Natural killer cell (primary cell): ENCODE data around the gene CDH23. TPM values are rescaled to one million over a fixed set of nuclear protein-coding genes. Genes with fewer than 3 reads are reported as not detected.

Experiments
- ATAC-seq, 3 donors: fragments of 150-1000 bp in 2 of 3; fragments of 200-7000 bp in 1 of 3; cut with Tn5 transposase; 1 replicate in 1 of 3; 2 replicates in 2 of 3; pipeline ENCODE4 v1.10.0; 2021; ENCODE audit warnings: mild to moderate bottlenecking in 2 of 3, moderate library complexity in 2 of 3
- DNase-seq, 2 donors: peaks; one replicate each; pipeline versions ENCODE4 v3.0.0 to v3.0.0-alpha.2; 2013 to 2021; ENCODE audit warnings: mixed read lengths in 1 of 2
- H3K27ac ChIP-seq: one replicate; pipeline ENCODE4 v1.5.1; 2013; ENCODE audit warnings: mild to moderate bottlenecking, low read length
- H3K27me3 ChIP-seq: one replicate; pipeline ENCODE4 v1.6.1; 2013; ENCODE audit warnings: low read length; ENCODE audit not compliant: control insufficient read depth, insufficient read depth
- H3K36me3 ChIP-seq: one replicate; pipeline ENCODE4 v1.6.1; 2013; ENCODE audit warnings: low read length; ENCODE audit not compliant: control insufficient read depth, insufficient read depth
- H3K4me1 ChIP-seq: one replicate; pipeline ENCODE4 v1.6.1; 2013; ENCODE audit warnings: low read length; ENCODE audit not compliant: control insufficient read depth, insufficient read depth
- H3K4me3 ChIP-seq: one replicate; pipeline ENCODE4 v1.5.1; 2013; ENCODE audit warnings: low read length
- H3K9me3 ChIP-seq: one replicate; pipeline ENCODE4 v1.6.1; 2013; ENCODE audit warnings: low read length; ENCODE audit not compliant: control insufficient read depth, insufficient read depth
- H3K27ac Mint-ChIP-seq, 2 donors: one replicate each; pipeline ENCODE4 v1.8.0; 2022; ENCODE audit warnings: mild to moderate bottlenecking in 2 of 2, mixed read lengths in 2 of 2, moderate library complexity in 1 of 2
- H3K27me3 Mint-ChIP-seq, 2 donors: one replicate each; pipeline ENCODE4 v1.8.0; 2022; ENCODE audit warnings: low read depth in 2 of 2, mixed read lengths in 2 of 2
- H3K36me3 Mint-ChIP-seq: one replicate; pipeline ENCODE4 v1.8.0; 2022; ENCODE audit warnings: mixed read lengths
- H3K4me1 Mint-ChIP-seq, 2 donors: one replicate each; pipeline ENCODE4 v1.8.0; 2022; ENCODE audit warnings: mixed read lengths in 2 of 2
- H3K4me3 Mint-ChIP-seq: one replicate; pipeline ENCODE4 v1.8.0; 2022; ENCODE audit warnings: mild to moderate bottlenecking, moderate library complexity, mixed read lengths
- H3K9me3 Mint-ChIP-seq, 2 donors: one replicate each; pipeline ENCODE4 v1.8.0; 2022; ENCODE audit warnings: mixed read lengths in 2 of 2
- CTCF ChIP-seq: fragments of 200-600 bp; IDR thresholded peaks from one replicate; pipeline ENCODE4 v1.8.0; 2022; ENCODE audit warnings: antibody characterized with exemption
- WGBS: methylation state at CpG from one replicate; pipeline ENCODE4 v1.1.7; 2013; ENCODE audit warnings: missing lambda C conversion rate; ENCODE audit not compliant: insufficient coverage; 5-methylcytosine and 5-hydroxymethylcytosine counted together
- intact Hi-C: fragments of 100-400 bp; cut with micrococcal nuclease; formaldehyde crosslinking; loops from one replicate; pipeline ENCODE4 v1.14.2; 2022
- total RNA-seq, 4 donors: library from RNA; stranded (reverse); fragments of 120-200 nt in 1 of 4; gene quantifications; one replicate each; pipeline versions ENCODE4 v1.2.3 to v1.2.4, GENCODE V29; 2013 to 2022

CDH23 gene
- total RNA-seq, 3 donors from 2014 or later (not counting 1 experiment from before 2014, with no cell fraction given): 1.2 to 6.0 (median 4.3) TPM

- H3K27me3 Mint-ChIP-seq: peaks cover 0 to 3% of the 10 kb centered on the region in 2 donors
These were observed 381.5 kb downstream of the CDH23 start for GRCh38 chr10:71778071-71778825.

GRCh38 chr10:71779641-71780040 is 382.9 kb downstream of the CDH23 start:
- ATAC-seq (no peak), DNase-seq (no peak)
- TF ChIP-seq CTCF: no peak
- Histone ChIP-seq H3K27me3 (no peaks in the 10 kb centered on the region), H3K36me3 (no peaks in the 10 kb centered on the region), H3K9me3 (no peaks in the 10 kb centered on the region), H3K4me3 (no peak overlapping the region), H3K4me1 (peaks cover 37% of the 10 kb centered on the region), H3K27ac (no peak overlapping the region)
- Mint-ChIP-seq H3K4me3 (no peak overlapping the region), H3K9me3 (no peaks in the 10 kb centered on the region), H3K27ac (no peak overlapping the region), H3K4me1 (peaks cover 6 to 36% of the 10 kb centered on the region in 2 donors), H3K36me3 (no peaks in the 10 kb centered on the region), H3K27me3 (peaks cover 0 to 3% of the 10 kb centered on the region in 2 donors)
- WGBS: 59% methylated on average over 6 of the region's 6 CpGs
- intact Hi-C loops: no loop called here

More at GRCh38 chr10:71778071-71778825, 381.5 kb downstream of the CDH23 start:
- Mint-ChIP-seq H3K9me3 (no peaks in the 10 kb centered on the region), H3K4me1 (peaks cover 19 to 46% of the 10 kb centered on the region in 2 donors), H3K4me3 (no peak overlapping the region), H3K27ac (no peak overlapping the region), H3K36me3 (no peaks in the 10 kb centered on the region)
- H3K9me3 ChIP-seq: no peaks in the 10 kb centered on the region
- H3K4me3 ChIP-seq: no peak overlapping the region
- H3K36me3 ChIP-seq: no peaks in the 10 kb centered on the region
- intact Hi-C loops: no loop called here
- no peak for ATAC-seq
- no peaks in the 10 kb centered on the region for H3K27me3 ChIP-seq
- peaks cover 49% of the 10 kb centered on the region for H3K4me1 ChIP-seq
- no peak overlapping the region for H3K27ac ChIP-seq
- no peak for TF ChIP-seq CTCF
- no peak for DNase-seq
- 94% methylated on average over 7 of the region's 11 CpGs for WGBS

GRCh38 chr10:71780156-71780555 is 383.4 kb downstream of the CDH23 start:
- no peak overlapping the region for H3K27ac ChIP-seq
- no peaks in the 10 kb centered on the region for H3K27me3 ChIP-seq
- WGBS: 92% methylated on average over 7 of the region's 7 CpGs
- H3K4me3 ChIP-seq: no peak overlapping the region
- no peaks in the 10 kb centered on the region for H3K36me3 Mint-ChIP-seq
- H3K4me3 Mint-ChIP-seq: no peak overlapping the region
- DNase-seq (no peak), ATAC-seq (no peak)
- H3K9me3 Mint-ChIP-seq: no peaks in the 10 kb centered on the region
- intact Hi-C loops: no loop called here
- peaks cover 32% of the 10 kb centered on the region for H3K4me1 ChIP-seq
- H3K4me1 Mint-ChIP-seq: peaks cover 5 to 34% of the 10 kb centered on the region in 2 donors
- no peak overlapping the region for H3K27ac Mint-ChIP-seq
- no peak for TF ChIP-seq CTCF
- H3K36me3 ChIP-seq: no peaks in the 10 kb centered on the region
- peaks cover 0 to 3% of the 10 kb centered on the region in 2 donors for H3K27me3 Mint-ChIP-seq
- no peaks in the 10 kb centered on the region for H3K9me3 ChIP-seq
